Endothelial cell of umbilical vein (primary cell): ENCODE data around the gene LMX1A.

ENCODE experiments used
- CTCF ChIP-seq, 2 donors: IDR thresholded peaks; 1 replicate in 1 of 2; 2 replicates in 1 of 2; pipeline ENCODE4 v1.5.1; 2011; ENCODE audit warnings: low read length in 2 of 2, mild to moderate bottlenecking in 2 of 2, moderate library complexity in 2 of 2, control low read depth in 1 of 2, inconsistent platforms in 1 of 2, low read depth in 1 of 2; ENCODE audit not compliant: insufficient read depth in 1 of 2; ENCODE audit errors: extremely low read depth in 1 of 2
- EZH2 ChIP-seq: IDR thresholded peaks from 2 replicates; pipeline ENCODE4 v1.6.1; 2012; ENCODE audit warnings: borderline replicate concordance, low read depth, mild to moderate bottlenecking, moderate library complexity, low read length, inconsistent platforms; ENCODE audit not compliant: severe bottlenecking
- POLR2A ChIP-seq: IDR thresholded peaks from 2 replicates; pipeline ENCODE4 v1.6.1; 2012; ENCODE audit warnings: low read depth, mild to moderate bottlenecking, control low read depth, low read length
- POLR2AphosphoS5 ChIP-seq: IDR thresholded peaks from 2 replicates; pipeline ENCODE4 v1.6.1; 2012; ENCODE audit warnings: low read depth, mild to moderate bottlenecking, control low read depth, low read length, moderate library complexity; ENCODE audit not compliant: insufficient read depth

- no peak for TF ChIP-seq CTCF (IDR thresholded peaks at IDR 0.05; ENCODE audit: extremely low read depth in 1 of 2, insufficient read depth in 1 of 2, low read depth in 1 of 2, low read length in 2 of 2)
- no peak for TF ChIP-seq POLR2AphosphoS5
- TF ChIP-seq POLR2A: no peak
- no peak for TF ChIP-seq EZH2
Measured at GRCh38 chr1:165254896-165255625, 101.5 kb downstream of the LMX1A start.
